ENCODE measurements around the gene TEF.

TEF gene

DNA sequence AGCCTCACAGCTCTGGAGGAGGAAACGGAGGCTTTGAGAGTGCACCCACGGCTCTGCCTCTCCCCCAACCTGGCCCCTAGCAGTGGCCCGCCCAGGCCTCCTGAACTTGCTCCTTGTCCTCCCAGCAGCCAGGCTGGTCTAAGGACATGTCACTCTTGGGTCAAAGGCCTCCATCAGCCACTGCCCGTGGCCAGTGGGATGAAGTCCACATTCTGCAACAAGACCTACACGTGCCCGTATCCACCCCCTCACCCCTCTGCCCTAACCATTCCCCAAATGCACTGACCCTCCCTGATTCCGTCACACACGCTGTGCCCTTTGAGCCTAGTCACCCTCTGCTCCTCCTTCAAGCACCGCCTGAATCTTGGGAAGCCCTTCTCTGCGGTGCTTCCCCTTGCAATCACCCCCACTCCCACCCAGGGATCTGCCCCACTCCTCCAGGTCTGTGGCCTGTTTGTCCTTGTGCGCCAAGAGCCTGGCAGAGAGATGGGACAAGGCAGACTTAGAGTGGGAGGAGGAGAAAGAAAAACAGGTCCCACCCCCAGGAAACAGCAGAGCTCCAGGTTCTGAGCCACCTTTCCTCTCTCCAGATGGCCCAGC is 37.5 kb upstream of the TEF start:
- TF ChIP-seq, protein P1, sequence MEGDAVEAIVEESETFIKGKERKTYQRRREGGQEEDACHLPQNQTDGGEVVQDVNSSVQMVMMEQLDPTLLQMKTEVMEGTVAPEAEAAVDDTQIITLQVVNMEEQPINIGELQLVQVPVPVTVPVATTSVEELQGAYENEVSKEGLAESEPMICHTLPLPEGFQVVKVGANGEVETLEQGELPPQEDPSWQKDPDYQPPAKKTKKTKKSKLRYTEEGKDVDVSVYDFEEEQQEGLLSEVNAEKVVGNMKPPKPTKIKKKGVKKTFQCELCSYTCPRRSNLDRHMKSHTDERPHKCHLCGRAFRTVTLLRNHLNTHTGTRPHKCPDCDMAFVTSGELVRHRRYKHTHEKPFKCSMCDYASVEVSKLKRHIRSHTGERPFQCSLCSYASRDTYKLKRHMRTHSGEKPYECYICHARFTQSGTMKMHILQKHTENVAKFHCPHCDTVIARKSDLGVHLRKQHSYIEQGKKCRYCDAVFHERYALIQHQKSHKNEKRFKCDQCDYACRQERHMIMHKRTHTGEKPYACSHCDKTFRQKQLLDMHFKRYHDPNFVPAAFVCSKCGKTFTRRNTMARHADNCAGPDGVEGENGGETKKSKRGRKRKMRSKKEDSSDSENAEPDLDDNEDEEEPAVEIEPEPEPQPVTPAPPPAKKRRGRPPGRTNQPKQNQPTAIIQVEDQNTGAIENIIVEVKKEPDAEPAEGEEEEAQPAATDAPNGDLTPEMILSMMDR (conservative IDR thresholded peaks at IDR 0.05; ENCODE audit: low read depth), result no peak
- ChIA-PET CTCF (interaction anchor here (0.6 kb wide), 2 partner anchors 49 to 88 kb away, joined by 3 read pairs; no protein-coding TSS in a partner anchor), POLR2A (ENCODE audit: low non-redundant PET) (no interaction called here)
- no peak for DNase-seq (ENCODE audit: low spot score)
- no peak overlapping the region; the same call in 1 of the 2 replicates for H3K27ac ChIP-seq

GRCh38 chr22:41345807-41346335 is 35.9 kb upstream of the TEF start:
- POLR2A ChIA-PET (ENCODE audit: low non-redundant PET), result no interaction called here
- CTCF ChIA-PET, result no interaction called here

DNA sequence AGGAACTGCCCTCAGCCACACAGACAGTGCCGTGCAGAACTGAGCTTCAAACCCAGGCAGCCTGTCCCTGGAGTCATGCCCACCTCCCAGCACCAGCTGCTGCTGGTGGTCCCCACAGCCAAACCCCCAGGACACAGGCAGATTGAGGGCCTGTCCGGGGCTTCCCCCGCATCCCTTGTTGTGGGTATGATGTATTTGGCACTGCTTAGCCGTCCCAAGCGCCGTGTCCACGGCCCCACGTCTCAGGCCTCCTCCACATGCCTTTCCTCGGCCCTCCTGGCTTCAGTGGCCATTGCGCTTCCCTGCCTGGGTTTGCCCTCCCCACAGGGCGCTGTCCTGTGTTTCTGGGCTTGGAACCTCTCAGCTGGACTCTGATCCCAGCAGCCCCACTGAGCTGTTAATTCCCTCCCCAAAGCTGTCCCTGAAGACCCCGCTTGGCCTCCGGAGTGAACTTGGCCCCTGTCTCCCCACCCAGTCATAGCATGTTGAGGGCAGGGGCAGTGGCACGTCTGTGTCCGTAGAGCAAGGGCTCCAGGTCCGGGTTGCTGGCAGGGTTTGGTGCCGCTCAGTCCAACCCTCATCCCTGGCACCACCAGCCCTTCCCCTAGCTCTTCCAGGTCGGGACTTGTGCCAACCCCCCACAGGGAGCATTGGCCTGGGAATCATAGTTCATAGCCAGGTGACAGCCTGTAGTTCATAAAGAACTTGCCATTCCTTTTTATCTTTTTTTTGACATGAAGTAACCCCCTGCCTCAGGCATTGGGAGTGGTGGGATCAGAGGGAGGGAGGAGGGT is 34.5 kb upstream of the TEF start:
- H3K27ac ChIP-seq, result peak overlapping the region; percentile 26
- CTCF ChIA-PET, result no interaction called here
- POLR2A ChIA-PET (ENCODE audit: low non-redundant PET), result interaction anchor here (0.6 kb wide), 1 partner anchor 448 kb away, joined by 4 read pairs; no protein-coding TSS in a partner anchor
- no peak for DNase-seq (ENCODE audit: low spot score)
- TF ChIP-seq, protein P1 (conservative IDR thresholded peaks at IDR 0.05; ENCODE audit: low read depth), result no peak

More at GRCh38 chr22:41345807-41346335, 35.9 kb upstream of the TEF start:
- TF ChIP-seq, protein P1 (conservative IDR thresholded peaks at IDR 0.05; ENCODE audit: low read depth), result no peak
- DNase-seq (ENCODE audit: low spot score), result no peak
- no peak overlapping the region for H3K27ac ChIP-seq

DNA sequence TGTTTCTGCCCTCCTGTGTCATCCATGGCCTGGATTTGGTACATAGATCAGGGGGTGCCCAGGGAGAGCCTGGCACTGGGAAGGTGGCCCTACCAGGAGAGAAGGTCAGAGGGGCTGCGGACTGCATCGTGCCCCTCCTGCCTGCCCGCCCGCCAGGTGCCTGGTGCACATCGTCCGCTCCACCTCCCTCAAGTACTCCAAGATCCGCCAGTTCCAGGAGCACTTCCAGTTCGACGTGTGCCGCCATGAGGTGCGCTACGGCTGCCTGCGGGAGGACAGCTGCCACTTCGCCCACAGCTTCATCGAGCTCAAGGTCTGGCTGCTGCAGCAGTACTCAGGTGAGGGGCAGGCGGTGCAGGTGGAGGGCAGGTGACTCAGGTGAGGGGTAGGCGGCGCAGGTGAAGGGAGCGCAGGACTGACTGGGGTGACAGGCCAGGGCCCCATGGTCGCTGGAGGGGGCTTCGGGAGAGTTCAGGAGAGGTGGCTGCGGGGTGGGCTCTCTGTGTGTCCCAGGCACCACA is 32.7 kb upstream of the TEF start:
- TF ChIP-seq, protein P1 (conservative IDR thresholded peaks at IDR 0.05; ENCODE audit: low read depth), result no peak
- ChIA-PET POLR2A (ENCODE audit: low non-redundant PET) (no interaction called here), CTCF (interaction anchor here (0.6 kb wide), 1 partner anchor 17 kb away, joined by 3 read pairs; no protein-coding TSS in a partner anchor)
- H3K27ac ChIP-seq, result no peak overlapping the region; the same call in 1 of the 2 replicates
- DNase-seq (ENCODE audit: low spot score), result no peak

- ChIA-PET POLR2A (ENCODE audit: low non-redundant PET) (no interaction called here), CTCF (no interaction called here)
- peak overlapping the region; percentile 45; the same call in 1 of the 2 replicates for H3K27ac ChIP-seq
- no peak for DNase-seq (ENCODE audit: low spot score)
- TF ChIP-seq, protein P1 (conservative IDR thresholded peaks at IDR 0.05; ENCODE audit: low read depth), result no peak
These were observed 31.7 kb upstream of the TEF start for GRCh38 chr22:41350087-41350486.

DNA sequence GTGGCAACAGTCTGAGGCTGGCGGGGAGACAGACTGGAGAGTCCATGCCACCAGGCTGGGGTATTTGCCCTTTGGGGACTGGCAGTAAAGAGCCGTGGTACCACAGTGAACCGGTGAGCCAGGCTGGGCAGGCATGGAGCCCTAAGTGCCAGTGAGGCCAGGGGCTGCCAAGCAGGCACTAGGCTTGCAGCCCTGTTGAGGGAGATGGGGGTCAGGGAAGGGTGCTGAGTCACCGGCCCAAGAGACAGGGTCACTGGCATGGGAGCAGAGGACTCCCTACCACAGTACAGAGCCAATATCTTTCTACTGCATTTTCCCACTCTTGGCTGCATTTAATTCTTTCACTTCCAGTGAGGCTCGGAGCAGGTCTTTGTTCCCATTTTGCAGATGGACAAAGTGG is 30.7 kb upstream of the TEF start:
- CTCF ChIA-PET, result no interaction called here
- TF ChIP-seq, protein P1 (conservative IDR thresholded peaks at IDR 0.05; ENCODE audit: low read depth), result no peak
- DNase-seq (ENCODE audit: low spot score), result no peak
- POLR2A ChIA-PET (ENCODE audit: low non-redundant PET), result no interaction called here
- H3K27ac ChIP-seq, result peak overlapping the region; percentile 45
